ENCODE data around the gene PAK5.

DNA sequence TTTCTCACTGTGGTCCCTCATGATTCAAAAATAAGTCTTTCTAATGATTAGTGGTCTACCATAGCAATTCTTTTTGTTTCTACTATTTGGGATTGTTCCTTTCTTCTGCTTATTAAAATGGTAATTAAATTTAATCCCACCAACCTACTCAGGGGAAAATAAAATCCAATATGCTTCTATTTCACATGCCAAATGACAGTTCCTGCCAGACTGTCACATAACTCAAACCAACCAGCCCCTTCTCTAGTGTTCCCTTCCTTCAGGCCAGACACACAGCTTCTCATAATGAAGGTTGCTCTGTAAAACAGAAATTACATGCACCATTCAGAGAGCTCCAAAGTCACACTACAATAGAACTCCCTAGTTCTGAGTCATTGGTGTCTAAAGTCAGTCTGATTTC is 23.2 kb downstream of the PAK5 start:
- TF ChIP-seq POLR2AphosphoS5 (IDR thresholded peaks at IDR 0.05; ENCODE audit: low read depth, low read length) (no peak), TAF1 (IDR thresholded peaks at IDR 0.05; ENCODE audit: borderline replicate concordance, insufficient read depth, low read length) (no peak), FOXP2 (optimal IDR thresholded peaks at IDR 0.05; ENCODE audit: borderline replicate concordance, extremely low read depth, extremely low read length, insufficient read depth) (no peak), SIN3A (IDR thresholded peaks at IDR 0.05; ENCODE audit: borderline replicate concordance, insufficient read depth, low read length) (no peak)
- TF ChIP-seq, protein P1, sequence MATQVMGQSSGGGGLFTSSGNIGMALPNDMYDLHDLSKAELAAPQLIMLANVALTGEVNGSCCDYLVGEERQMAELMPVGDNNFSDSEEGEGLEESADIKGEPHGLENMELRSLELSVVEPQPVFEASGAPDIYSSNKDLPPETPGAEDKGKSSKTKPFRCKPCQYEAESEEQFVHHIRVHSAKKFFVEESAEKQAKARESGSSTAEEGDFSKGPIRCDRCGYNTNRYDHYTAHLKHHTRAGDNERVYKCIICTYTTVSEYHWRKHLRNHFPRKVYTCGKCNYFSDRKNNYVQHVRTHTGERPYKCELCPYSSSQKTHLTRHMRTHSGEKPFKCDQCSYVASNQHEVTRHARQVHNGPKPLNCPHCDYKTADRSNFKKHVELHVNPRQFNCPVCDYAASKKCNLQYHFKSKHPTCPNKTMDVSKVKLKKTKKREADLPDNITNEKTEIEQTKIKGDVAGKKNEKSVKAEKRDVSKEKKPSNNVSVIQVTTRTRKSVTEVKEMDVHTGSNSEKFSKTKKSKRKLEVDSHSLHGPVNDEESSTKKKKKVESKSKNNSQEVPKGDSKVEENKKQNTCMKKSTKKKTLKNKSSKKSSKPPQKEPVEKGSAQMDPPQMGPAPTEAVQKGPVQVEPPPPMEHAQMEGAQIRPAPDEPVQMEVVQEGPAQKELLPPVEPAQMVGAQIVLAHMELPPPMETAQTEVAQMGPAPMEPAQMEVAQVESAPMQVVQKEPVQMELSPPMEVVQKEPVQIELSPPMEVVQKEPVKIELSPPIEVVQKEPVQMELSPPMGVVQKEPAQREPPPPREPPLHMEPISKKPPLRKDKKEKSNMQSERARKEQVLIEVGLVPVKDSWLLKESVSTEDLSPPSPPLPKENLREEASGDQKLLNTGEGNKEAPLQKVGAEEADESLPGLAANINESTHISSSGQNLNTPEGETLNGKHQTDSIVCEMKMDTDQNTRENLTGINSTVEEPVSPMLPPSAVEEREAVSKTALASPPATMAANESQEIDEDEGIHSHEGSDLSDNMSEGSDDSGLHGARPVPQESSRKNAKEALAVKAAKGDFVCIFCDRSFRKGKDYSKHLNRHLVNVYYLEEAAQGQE (IDR thresholded peaks at IDR 0.05; ENCODE audit: insufficient read depth in 1 of 2, low read depth in 2 of 2, low read length in 2 of 2) = no peak

All from PFSK-1 (cell line).